Retina (tissue), 1 donor: ENCODE results near the gene ESYT1.
A peak's percentile ranks its signal among the peaks of the same experiment; 100 is the strongest.

Source experiments
- DNase-seq: peaks from one replicate; pipeline ENCODE4 v3.0.0-alpha.2; 2016

The ESYT1 gene

DNA sequence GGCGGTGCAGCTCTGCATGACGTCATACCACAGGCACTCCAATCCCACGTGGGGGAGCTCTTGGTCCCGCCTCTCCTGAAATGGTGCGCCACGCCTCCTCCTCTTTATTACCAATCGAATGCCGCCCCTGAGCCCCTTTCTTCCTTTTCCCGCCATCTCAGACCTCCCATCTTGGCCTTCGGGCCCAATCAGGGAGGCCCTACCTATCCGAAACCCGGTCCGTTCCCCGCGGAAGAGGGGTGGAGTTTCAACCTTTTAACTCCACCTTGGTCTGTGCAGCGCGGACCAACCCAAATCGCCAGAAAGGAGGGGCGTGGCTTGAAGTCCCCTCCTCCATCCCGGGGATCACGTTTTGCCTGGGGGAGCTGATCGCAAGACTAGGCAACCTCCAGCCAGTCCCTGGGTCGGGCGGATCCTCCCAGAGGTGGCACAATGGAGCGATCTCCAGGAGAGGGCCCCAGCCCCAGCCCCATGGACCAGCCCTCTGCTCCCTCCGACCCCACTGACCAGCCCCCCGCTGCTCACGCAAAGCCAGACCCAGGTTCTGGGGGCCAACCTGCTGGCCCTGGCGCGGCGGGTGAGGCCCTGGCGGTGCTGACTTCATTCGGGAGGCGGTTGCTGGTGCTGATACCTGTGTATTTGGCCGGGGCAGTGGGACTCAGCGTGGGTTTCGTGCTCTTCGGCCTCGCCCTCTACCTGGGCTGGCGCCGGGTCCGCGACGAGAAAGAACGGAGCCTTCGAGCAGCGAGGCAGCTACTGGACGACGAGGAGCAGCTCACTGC is at the start of gene ESYT1:
Gene ESYT1 (plus strand): TSS at position 380 of the 782 bp plus-strand sequence. CDS start 53 bp downstream, at position 433.
- DNase-seq = peak; percentile 96

GRCh38 chr12:56078427-56078826 is 49.6 kb upstream of the ESYT1 start:
- DNase-seq = no peak

DNA sequence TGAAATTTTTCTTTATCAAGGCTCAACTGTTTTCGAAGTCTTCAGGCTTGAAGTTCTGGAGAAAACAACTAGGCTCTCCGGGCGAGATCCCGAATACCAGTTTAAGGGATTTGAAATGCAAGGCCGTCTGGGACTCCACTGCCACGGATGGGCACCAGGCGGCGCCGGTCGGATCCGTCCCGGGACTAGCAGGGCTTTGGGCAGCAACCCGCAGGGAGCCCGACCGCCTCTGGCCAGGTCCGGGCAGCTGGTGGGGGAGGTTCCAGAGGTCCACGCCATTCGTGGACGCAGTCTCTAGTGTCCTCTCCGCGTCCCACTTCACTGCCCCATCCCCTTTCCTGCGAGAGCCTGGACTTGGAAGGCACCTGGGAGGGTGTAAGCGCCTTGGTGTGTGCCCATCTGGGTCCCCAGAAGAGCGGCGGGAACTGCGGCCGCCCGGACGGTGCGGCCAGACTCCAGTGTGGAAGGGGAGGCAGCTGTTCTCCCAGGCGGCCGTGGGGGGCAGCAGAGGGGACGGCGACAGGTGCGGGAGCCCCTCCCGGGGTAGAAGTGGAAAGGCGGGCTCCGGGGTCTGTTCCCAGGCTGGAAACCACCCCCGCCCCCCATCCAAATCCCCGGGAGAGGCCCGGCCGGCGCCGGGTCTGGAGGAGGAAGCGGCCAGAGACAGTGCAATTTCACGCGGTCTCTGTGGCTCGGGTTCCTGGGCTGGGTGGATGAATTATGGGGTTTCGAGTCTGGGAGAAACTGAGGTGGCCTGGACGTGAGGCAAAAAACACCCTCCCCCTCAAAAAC is 48.9 kb upstream of the ESYT1 start:
- DNase-seq = peak; percentile 89

- peak; percentile 69 for DNase-seq
Observed at GRCh38 chr12:56079723-56080555, 48.1 kb upstream of the ESYT1 start, which contains the start of gene ERBB3. Gene ERBB3, plus strand, starts transcription at chr12:56080165. Its CDS starts 136 bp downstream, at chr12:56080301.

- peak; percentile 12 for DNase-seq
Observed at GRCh38 chr12:56080556-56081138, 47.4 kb upstream of the ESYT1 start.

- no peak for DNase-seq
Observed at GRCh38 chr12:56081393-56082347, 46.4 kb upstream of the ESYT1 start.

DNA sequence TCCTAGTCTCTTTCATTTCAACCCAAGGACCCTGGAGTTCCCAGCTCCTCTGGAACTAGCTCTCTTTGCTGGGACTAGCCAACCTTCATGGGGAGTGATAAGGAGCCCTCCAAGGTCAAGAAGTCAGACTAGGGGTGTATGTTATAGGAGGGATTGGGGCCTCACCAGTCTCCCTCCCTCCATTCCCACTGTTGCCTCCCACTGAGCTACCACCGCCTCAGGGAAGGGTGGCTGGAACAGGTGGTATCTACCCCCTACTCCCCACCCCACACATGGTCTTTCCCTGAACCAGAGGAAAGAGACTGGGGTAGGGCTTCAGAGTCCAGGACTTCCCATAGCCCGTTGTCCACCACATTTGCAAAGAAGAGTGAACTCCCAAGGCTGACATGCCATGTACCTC is 45.7 kb upstream of the ESYT1 start:
- DNase-seq = no peak

DNA sequence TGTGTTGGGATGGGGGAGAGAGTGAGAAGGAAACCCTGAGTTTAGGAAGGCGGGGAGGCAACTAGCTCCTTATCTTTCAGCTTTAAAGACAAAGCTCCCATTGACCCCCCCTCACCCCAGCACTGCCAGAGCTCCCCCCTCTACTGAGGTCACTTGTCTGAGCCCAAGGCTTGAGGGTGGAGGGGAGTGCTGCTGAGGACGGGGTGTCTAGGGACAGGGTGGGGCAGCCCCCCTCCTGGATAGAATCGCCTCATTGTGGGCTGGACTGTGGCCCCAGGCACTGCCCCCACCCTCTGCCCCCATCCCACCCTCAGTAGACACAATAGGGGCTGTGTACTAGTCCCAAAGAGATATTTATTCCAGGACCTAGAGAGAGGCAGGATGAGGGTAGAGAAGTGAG is 45.1 kb upstream of the ESYT1 start:
- DNase-seq = no peak

GRCh38 chr12:56084958-56085543 is 43.0 kb upstream of the ESYT1 start:
- DNase-seq = no peak

- DNase-seq = no peak
Observed at GRCh38 chr12:56086096-56086495, 42.0 kb upstream of the ESYT1 start.

DNA sequence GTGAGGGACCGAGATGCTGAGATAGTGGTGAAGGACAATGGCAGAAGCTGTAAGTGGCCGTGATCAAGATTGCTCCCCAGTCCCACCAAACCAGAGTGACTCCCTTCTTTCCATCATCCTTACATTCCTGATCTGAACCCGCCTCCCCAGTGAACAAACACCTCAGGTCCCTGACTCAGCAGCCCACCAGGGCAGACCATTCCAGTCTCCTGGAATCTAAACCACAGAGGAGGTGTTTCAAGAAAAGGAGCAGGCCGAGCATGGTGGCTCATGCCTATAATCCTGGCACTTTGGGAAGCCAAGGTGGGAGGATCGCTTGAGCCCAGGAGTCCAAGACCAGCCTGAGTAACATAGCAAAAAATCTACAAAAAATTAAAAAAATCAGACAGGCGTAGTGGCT is 41.5 kb upstream of the ESYT1 start:
- no peak for DNase-seq

DNA sequence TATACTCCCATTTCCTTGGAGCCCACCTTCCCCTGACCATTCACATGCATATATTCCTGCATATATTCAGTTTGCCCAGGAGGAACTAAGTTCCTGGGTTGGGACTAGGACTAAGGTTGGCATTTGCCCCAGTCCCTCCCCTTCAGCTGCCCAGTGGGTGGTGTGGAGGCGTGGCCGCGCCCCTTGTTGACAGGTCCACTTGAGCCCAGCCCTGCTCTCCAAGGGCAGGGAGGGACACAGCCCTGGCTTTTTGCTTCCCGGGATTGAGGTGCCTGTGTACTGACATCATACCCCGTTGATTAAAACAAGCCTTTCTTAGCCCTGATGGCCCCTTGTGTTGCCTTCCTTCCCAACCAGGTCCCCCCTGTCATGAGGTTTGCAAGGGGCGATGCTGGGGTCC is 40.8 kb upstream of the ESYT1 start:
- no peak for DNase-seq

DNA sequence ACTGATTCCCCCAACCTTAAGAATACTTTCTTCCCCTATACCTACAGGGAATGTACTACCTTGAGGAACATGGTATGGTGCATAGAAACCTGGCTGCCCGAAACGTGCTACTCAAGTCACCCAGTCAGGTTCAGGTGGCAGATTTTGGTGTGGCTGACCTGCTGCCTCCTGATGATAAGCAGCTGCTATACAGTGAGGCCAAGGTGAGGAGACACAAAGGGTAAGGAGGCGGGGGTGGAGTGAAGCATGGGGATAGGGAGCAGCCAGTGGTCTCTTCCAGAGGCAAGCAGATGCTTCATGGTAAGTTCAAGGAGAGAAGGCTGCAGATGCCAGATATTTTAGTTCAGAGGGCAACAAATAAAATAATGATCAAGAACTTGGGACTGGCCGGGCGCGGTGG is 30.3 kb upstream of the ESYT1 start:
- no peak for DNase-seq

DNA sequence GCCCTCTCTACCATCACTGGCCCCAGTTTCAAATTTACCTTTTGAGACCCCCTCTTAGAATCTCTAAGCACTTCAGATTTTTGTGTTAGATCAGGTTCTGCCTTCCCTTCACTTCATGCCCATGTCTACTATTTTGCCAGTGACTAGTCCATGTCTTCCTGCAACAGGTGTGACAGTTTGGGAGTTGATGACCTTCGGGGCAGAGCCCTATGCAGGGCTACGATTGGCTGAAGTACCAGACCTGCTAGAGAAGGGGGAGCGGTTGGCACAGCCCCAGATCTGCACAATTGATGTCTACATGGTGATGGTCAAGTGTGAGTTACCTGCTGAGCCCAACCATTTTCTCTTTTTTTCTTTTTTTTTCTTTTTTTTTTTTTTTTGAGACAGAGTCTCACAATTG is 29.5 kb upstream of the ESYT1 start:
- DNase-seq = no peak

- DNase-seq = no peak
Observed at GRCh38 chr12:56099787-56100186, 28.3 kb upstream of the ESYT1 start.

DNA sequence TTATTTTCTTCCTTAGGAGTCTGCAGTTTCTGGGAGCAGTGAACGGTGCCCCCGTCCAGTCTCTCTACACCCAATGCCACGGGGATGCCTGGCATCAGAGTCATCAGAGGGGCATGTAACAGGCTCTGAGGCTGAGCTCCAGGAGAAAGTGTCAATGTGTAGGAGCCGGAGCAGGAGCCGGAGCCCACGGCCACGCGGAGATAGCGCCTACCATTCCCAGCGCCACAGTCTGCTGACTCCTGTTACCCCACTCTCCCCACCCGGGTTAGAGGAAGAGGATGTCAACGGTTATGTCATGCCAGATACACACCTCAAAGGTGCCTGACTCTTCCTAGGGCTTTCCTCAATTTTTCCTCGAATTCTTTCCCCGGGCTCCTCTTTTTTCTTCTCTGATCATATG is 27.0 kb upstream of the ESYT1 start:
- no peak for DNase-seq

GRCh38 chr12:56102683-56103065 is 25.4 kb upstream of the ESYT1 start:
- DNase-seq = no peak

DNA sequence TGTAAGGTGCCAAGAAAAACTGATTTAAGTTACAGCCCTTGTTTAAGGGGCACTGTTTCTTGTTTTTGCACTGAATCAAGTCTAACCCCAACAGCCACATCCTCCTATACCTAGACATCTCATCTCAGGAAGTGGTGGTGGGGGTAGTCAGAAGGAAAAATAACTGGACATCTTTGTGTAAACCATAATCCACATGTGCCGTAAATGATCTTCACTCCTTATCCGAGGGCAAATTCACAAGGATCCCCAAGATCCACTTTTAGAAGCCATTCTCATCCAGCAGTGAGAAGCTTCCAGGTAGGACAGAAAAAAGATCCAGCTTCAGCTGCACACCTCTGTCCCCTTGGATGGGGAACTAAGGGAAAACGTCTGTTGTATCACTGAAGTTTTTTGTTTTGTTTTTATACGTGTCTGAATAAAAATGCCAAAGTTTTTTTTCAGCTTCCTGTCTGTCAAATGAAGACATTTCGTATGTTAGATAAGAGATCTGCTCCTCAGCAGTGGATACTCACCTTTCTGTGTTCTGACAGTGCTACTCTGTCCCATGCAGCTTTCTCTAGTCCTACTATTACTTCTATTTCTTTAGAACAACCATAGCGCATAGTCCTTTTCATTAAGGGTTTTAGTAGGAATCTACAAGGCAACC is 24.9 kb upstream of the ESYT1 start:
- no peak for DNase-seq

DNA sequence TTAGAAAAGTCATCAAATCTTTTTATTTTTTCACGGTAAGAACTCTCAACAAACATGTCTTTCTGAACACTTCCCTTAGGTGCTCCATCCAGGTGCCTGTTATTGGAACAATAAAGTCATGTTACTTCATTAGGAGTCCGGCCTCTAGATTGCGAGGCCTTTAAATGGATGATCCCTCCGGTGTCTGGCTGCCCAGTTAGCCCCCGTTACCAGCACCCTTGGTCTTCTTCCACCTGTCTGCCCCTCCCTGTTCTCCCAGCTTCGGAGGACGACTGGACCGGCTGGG is 24.3 kb upstream of the ESYT1 start:
- no peak for DNase-seq

DNA sequence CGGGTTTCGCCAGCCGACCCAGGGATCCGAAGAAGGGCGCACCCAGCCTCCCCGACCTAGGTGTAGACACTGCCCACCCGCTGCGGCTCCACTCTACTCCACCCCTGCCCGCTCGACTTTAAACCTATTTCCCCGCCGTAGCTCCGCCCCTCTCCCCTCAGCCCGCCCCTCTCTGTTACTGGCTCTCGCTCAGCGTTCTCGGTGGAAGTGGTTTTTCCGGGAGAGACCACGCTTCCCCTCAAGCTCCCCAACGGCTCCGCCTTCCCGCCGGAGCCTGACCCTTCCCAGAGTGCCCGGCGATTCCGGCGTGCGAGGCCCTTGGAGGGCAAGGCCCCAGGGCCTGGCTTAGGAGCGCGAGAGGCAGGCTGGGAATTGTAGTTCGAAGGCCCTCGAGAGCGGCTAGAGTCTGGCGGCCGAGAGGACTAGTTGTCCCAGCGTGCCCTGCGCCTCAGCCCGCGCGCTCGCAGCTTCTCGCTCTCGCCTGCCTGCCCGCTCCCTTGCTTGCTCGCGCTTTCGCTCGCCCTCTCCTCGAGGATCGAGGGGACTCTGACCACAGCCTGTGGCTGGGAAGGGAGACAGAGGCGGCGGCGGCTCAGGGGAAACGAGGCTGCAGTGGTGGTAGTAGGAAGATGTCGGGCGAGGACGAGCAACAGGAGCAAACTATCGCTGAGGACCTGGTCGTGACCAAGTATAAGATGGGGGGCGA is 23.8 kb upstream of the ESYT1 start, which contains the start of gene PA2G4:
Gene PA2G4 (plus strand): TSS at position 451 of the 706 bp plus-strand sequence. CDS start 179 bp downstream, at position 630.
- DNase-seq = peak; percentile 98
